Osteoblast (primary cell): ENCODE data around the gene CACNA1C. TPM values are rescaled to one million over a fixed set of nuclear protein-coding genes. Genes with fewer than 3 reads are reported as not detected.

Source experiments
- DNase-seq: peaks from one replicate; pipeline ENCODE4 v3.0.0; 2011; ENCODE audit warnings: low spot score, mixed read lengths; ENCODE audit not compliant: insufficient read length; ENCODE audit errors: missing footprints
- H2AFZ ChIP-seq: 2 replicates; pipeline ENCODE4 v1.6.0; 2011; ENCODE audit warnings: mild to moderate bottlenecking, low read length
- H3K27ac ChIP-seq: 2 replicates; pipeline ENCODE4 v1.5.1; 2011; ENCODE audit warnings: mild to moderate bottlenecking, low read depth, low read length, moderate library complexity
- H3K27me3 ChIP-seq: 2 replicates; pipeline ENCODE4 v1.6.0; 2012; ENCODE audit warnings: mild to moderate bottlenecking, control low read depth, inconsistent platforms, low read length, moderate library complexity; ENCODE audit not compliant: insufficient read depth
- H3K36me3 ChIP-seq: 2 replicates; pipeline ENCODE4 v1.5.1; 2011; ENCODE audit warnings: mild to moderate bottlenecking, low read length, control low read depth, moderate library complexity; ENCODE audit not compliant: insufficient read depth
- H3K4me1 ChIP-seq: 2 replicates; pipeline ENCODE4 v1.5.1; 2011; ENCODE audit warnings: mild to moderate bottlenecking, low read length, control low read depth, moderate library complexity; ENCODE audit not compliant: insufficient read depth
- H3K4me2 ChIP-seq: 2 replicates; pipeline ENCODE4 v1.6.0; 2011; ENCODE audit warnings: mild to moderate bottlenecking, low read length; ENCODE audit not compliant: insufficient read depth
- H3K4me3 ChIP-seq: fragments of 200-600 bp; sonication (generic); 3 replicates; pipeline ENCODE4 v1.5.1; 2012; ENCODE audit warnings: mild to moderate bottlenecking, low read length, inconsistent platforms; ENCODE audit not compliant: insufficient read depth
- H3K79me2 ChIP-seq: 2 replicates; pipeline ENCODE4 v1.6.0; 2012; ENCODE audit warnings: mild to moderate bottlenecking, low read length, control low read depth, inconsistent platforms; ENCODE audit not compliant: insufficient read depth
- H3K9me3 ChIP-seq: 2 replicates; pipeline ENCODE4 v1.5.1; 2011; ENCODE audit warnings: low read depth, low read length, control low read depth
- H4K20me1 ChIP-seq: 2 replicates; pipeline ENCODE4 v1.6.0; 2012; ENCODE audit warnings: mild to moderate bottlenecking, low read length, control low read depth; ENCODE audit not compliant: insufficient read depth
- CTCF ChIP-seq: IDR thresholded peaks from 2 replicates; pipeline ENCODE4 v1.5.1; 2011; ENCODE audit warnings: mild to moderate bottlenecking, low read depth, low read length, moderate library complexity; ENCODE audit errors: extremely low read depth
- total RNA-seq: library from RNA; depleted of rRNA; stranded (reverse); fragments of >200 nt; gene quantifications from 2 replicates; pipeline ENCODE4 v1.2.3, GENCODE V29; 2012

CACNA1C gene
- total RNA-seq, 1 donor: 19.2 TPM

GRCh38 chr12:2338381-2338780 is 285.6 kb downstream of the CACNA1C start:
- H3K27ac ChIP-seq: peak overlapping the region; percentile 79
- no peak for DNase-seq
- H3K4me2 ChIP-seq: no peak overlapping the region

GRCh38 chr12:2338991-2339431 is 286.2 kb downstream of the CACNA1C start:
- Histone ChIP-seq H3K27ac (peak overlapping the region; percentile 79), H2AFZ (no peak overlapping the region), H3K4me2 (peak overlapping the region; percentile 41), H3K4me3 (no peak overlapping the region), H4K20me1 (no peaks in the 10 kb centered on the region), H3K9me3 (no peaks in the 10 kb centered on the region), H3K4me1 (peaks cover 72% of the 10 kb centered on the region), H3K79me2 (peaks cover 8% of the 10 kb centered on the region), H3K36me3 (no peaks in the 10 kb centered on the region), H3K27me3 (no peaks in the 10 kb centered on the region)
- no peak for TF ChIP-seq CTCF
- no peak for DNase-seq

More at GRCh38 chr12:2338381-2338780, 285.6 kb downstream of the CACNA1C start:
- no peaks in the 10 kb centered on the region for H3K36me3 ChIP-seq
- no peaks in the 10 kb centered on the region for H3K9me3 ChIP-seq
- H3K79me2 ChIP-seq: peaks cover 5% of the 10 kb centered on the region
- H3K27me3 ChIP-seq: no peaks in the 10 kb centered on the region
- H3K4me3 ChIP-seq: no peak overlapping the region
- H2AFZ ChIP-seq: no peak overlapping the region
- H3K4me1 ChIP-seq: peaks cover 78% of the 10 kb centered on the region
- no peak for TF ChIP-seq CTCF
- H4K20me1 ChIP-seq: no peaks in the 10 kb centered on the region

- Histone ChIP-seq H3K4me1 (peaks cover 61% of the 10 kb centered on the region), H3K27me3 (no peaks in the 10 kb centered on the region), H3K79me2 (peaks cover 14% of the 10 kb centered on the region), H3K9me3 (no peaks in the 10 kb centered on the region), H4K20me1 (no peaks in the 10 kb centered on the region), H3K36me3 (no peaks in the 10 kb centered on the region), H3K4me2 (peak overlapping the region; percentile 3), H3K27ac (peak overlapping the region; percentile 62), H2AFZ (no peak overlapping the region), H3K4me3 (no peak overlapping the region)
- no peak for DNase-seq
- no peak for TF ChIP-seq CTCF
These were observed 288.4 kb downstream of the CACNA1C start for GRCh38 chr12:2341051-2341751.

- peak; percentile 85 for DNase-seq
- no peak overlapping the region for H3K4me3 ChIP-seq
- H2AFZ ChIP-seq: no peak overlapping the region
- H3K27ac ChIP-seq: peak overlapping the region; percentile 62
- H3K4me2 ChIP-seq: peak overlapping the region; percentile 3
- H3K4me1 ChIP-seq: peaks cover 54% of the 10 kb centered on the region
- H3K27me3 ChIP-seq: no peaks in the 10 kb centered on the region
- H4K20me1 ChIP-seq: no peaks in the 10 kb centered on the region
- H3K9me3 ChIP-seq: no peaks in the 10 kb centered on the region
- H3K79me2 ChIP-seq: peaks cover 14% of the 10 kb centered on the region
- H3K36me3 ChIP-seq: no peaks in the 10 kb centered on the region
- TF ChIP-seq CTCF: no peak
These were observed 289.1 kb downstream of the CACNA1C start for GRCh38 chr12:2341871-2342270.
